Measurements from ENCODE around the gene MOXD1. TPM values are rescaled to one million over a fixed set of nuclear protein-coding genes. Genes with fewer than 3 reads are reported as not detected.
"Not testable (repeated sequence)": the region's sequence is repeated elsewhere in the genome, so short reads cannot be mapped to it uniquely, and the experiment has no call there.

Gene MOXD1
- total RNA-seq, 4 donors from 2014 or later: 20.3 to 37.3 (median 33.2) TPM

DNA sequence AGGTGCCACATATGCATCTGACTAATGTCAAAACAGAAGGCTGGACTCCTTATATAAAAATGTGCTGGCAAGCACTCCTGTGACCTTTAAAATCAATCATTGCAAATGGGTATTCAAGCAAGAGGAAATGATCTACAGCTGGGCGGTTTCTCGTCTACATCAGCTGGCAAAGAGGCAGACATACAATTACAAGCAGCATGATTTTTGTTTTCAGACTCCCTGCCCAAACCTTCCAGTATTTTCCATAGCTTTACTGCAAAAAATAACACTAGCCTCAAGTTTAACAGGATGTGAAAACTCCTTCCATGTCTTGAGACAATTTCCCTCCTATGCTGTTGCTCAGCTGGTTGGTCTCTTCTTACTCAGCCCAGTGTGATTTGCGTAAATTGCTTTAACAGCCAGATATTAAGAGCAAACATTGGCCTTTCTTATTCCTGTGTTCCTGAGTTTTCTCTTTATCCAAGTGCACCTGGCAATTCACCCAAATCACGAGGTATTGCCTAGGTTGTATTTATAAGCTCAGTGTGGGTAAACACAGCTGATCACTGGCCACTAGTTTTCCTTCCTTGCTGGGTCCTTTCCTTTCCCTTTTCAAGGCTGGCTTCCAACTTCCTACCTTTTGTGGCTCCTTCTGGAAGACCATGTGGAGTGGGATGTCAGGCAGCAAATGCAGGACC is 130.4 kb downstream of the MOXD1 start:
- no peak overlapping the region for H3K4me3 ChIP-seq
- H3K4me1 ChIP-seq: peaks cover 0 to 21% (median 0%) of the 10 kb centered on the region in 3 donors
- H3K27me3 ChIP-seq: no peaks in the 10 kb centered on the region
- no peak for ATAC-seq
- no peak overlapping the region for H3K27ac ChIP-seq
- H3K36me3 ChIP-seq: no peaks in the 10 kb centered on the region
- H3K9me3 ChIP-seq: no peaks in the 10 kb centered on the region
- 48 to 51% methylated on average over 4 of the region's 4 CpGs for WGBS, 2 donors (ENCODE audit: low coverage in 1 of 2)
- TF ChIP-seq EP300 (IDR thresholded peaks at IDR 0.05) (no peak), CTCF (IDR thresholded peaks at IDR 0.05) (no peak), POLR2AphosphoS5 (IDR thresholded peaks at IDR 0.05) (no peak), POLR2A (IDR thresholded peaks at IDR 0.05) (no peak)

GRCh38 chr6:132268666-132269065 is 132.6 kb downstream of the MOXD1 start:
- not testable (repeated sequence) for H3K4me3 ChIP-seq, H3K27ac ChIP-seq, H3K36me3 ChIP-seq, H3K9me3 ChIP-seq, ATAC-seq, H3K27me3 ChIP-seq
- 92 to 100% methylated on average over 1 to 4 of the region's 5 CpGs for WGBS, 2 donors (ENCODE audit: low coverage in 1 of 2)
- peaks cover 0 to 21% (median 0%) of the 10 kb centered on the region in 3 donors for H3K4me1 ChIP-seq

DNA sequence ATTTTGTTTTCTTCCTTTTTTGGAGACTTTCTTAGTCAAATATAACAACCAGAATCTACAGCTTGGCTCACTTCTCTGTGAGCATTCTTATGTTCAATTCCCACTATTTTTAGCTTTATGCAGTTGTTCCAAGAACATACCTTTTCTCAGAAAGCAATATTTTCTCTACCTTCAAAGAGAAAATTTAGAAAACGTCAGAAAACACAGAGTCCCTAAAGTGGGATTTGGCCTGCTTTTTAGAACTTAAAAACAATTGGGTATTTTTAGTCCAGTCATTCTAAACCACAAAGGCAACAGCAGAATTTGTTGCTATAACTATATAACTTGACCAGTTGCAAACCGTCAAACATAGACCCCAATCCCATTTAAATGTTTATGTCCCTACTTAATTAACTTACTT is 133.1 kb downstream of the MOXD1 start:
- H3K4me3 ChIP-seq: no peak overlapping the region
- 15 to 29% methylated on average over 2 of the region's 2 CpGs for WGBS, 2 donors (ENCODE audit: low coverage in 1 of 2)
- no peak overlapping the region for H3K27ac ChIP-seq
- H3K36me3 ChIP-seq: no peaks in the 10 kb centered on the region
- H3K9me3 ChIP-seq: no peaks in the 10 kb centered on the region
- peaks cover 0 to 21% (median 0%) of the 10 kb centered on the region in 3 donors for H3K4me1 ChIP-seq
- no peak for TF ChIP-seq POLR2A (IDR thresholded peaks at IDR 0.05)
- no peak for TF ChIP-seq CTCF (IDR thresholded peaks at IDR 0.05)
- no peak for TF ChIP-seq EP300 (IDR thresholded peaks at IDR 0.05)
- no peak for TF ChIP-seq POLR2AphosphoS5 (IDR thresholded peaks at IDR 0.05)
- no peaks in the 10 kb centered on the region for H3K27me3 ChIP-seq
- ATAC-seq: no peak

DNA sequence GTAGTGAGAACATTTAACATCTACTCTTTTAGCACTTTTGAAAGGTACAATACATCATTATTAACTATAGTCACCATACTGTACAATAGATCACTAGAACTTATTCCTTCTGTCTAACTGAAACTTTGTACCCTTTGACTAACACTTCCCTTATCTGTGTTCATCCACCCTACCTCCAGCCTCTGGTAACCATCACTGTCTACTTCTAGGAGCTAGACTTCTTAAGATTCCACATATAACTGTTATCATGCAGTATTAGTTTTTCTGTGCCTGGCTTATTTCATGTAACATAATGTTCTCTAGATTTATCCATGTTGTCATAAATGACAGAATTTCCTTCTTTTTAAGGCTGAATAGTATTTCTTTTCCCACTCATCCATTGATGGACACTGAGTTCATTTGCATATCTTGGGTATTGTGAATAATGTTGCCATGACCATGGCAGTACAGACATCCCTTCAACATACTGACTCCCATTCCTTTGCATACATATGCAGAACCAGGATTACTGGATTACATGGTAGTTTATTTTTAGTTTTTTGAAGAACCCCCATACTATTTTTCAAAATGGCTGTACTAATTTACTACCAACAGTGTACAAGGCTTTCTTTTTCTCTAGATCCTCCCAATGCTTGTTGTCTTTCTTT is 135.7 kb downstream of the MOXD1 start:
- Histone ChIP-seq H3K9me3 (no peaks in the 10 kb centered on the region), H3K27ac (no peak overlapping the region), H3K36me3 (no peaks in the 10 kb centered on the region), H3K4me1 (peaks cover 0 to 14% (median 0%) of the 10 kb centered on the region in 3 donors), H3K4me3 (no peak overlapping the region), H3K27me3 (no peaks in the 10 kb centered on the region)
- ATAC-seq: no peak
- TF ChIP-seq CTCF (IDR thresholded peaks at IDR 0.05) (no peak), POLR2AphosphoS5 (IDR thresholded peaks at IDR 0.05) (no peak), EP300 (IDR thresholded peaks at IDR 0.05) (no peak), POLR2A (IDR thresholded peaks at IDR 0.05) (no peak)

DNA sequence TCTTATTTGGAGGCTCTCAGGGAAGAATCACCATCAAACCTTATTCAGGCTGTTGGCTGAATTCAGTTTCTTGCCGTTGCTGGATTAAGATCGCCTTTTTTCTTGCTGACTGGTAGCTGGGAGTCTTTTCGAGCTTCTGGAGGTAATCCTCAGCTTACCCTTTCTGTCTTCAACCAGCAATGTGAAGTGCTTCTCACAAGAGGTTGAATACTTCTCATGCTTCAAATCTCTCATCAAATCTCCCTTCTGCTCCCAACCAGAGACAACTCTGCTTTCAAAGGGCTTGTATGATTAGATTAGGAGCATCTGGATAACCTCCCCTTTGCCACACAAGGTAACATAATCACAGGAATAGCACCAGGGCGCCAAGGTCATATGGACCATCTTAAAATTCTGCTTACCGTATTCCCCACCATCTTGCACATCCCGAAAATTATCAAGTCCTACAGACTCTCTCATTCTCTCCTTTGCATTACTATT is 137.2 kb downstream of the MOXD1 start:
- H3K4me3 ChIP-seq: no peak overlapping the region
- no peak for TF ChIP-seq EP300 (IDR thresholded peaks at IDR 0.05)
- TF ChIP-seq CTCF (IDR thresholded peaks at IDR 0.05): no peak
- no peak for TF ChIP-seq POLR2A (IDR thresholded peaks at IDR 0.05)
- TF ChIP-seq POLR2AphosphoS5 (IDR thresholded peaks at IDR 0.05): no peak
- H3K36me3 ChIP-seq: no peaks in the 10 kb centered on the region
- H3K27ac ChIP-seq: no peak overlapping the region
- no peaks in the 10 kb centered on the region for H3K9me3 ChIP-seq
- WGBS, 2 donors (ENCODE audit: low coverage in 1 of 2): 96 to 97% methylated on average over 6 of the region's 6 CpGs
- peaks cover 0 to 13% (median 0%) of the 10 kb centered on the region in 3 donors for H3K4me1 ChIP-seq
- H3K27me3 ChIP-seq: no peaks in the 10 kb centered on the region
- no peak for ATAC-seq

Data from gastroesophageal sphincter (tissue), 4 donors.